Measurements from ENCODE around the gene AGMAT. TPM values are rescaled to one million over a fixed set of nuclear protein-coding genes. Genes with fewer than 3 reads are reported as not detected.

Gene AGMAT
- total and polyA plus RNA-seq, 9 of the 15 experiments (the other 6 are each of a cell fraction or from before 2014, with no cell fraction given) = not detected

DNA sequence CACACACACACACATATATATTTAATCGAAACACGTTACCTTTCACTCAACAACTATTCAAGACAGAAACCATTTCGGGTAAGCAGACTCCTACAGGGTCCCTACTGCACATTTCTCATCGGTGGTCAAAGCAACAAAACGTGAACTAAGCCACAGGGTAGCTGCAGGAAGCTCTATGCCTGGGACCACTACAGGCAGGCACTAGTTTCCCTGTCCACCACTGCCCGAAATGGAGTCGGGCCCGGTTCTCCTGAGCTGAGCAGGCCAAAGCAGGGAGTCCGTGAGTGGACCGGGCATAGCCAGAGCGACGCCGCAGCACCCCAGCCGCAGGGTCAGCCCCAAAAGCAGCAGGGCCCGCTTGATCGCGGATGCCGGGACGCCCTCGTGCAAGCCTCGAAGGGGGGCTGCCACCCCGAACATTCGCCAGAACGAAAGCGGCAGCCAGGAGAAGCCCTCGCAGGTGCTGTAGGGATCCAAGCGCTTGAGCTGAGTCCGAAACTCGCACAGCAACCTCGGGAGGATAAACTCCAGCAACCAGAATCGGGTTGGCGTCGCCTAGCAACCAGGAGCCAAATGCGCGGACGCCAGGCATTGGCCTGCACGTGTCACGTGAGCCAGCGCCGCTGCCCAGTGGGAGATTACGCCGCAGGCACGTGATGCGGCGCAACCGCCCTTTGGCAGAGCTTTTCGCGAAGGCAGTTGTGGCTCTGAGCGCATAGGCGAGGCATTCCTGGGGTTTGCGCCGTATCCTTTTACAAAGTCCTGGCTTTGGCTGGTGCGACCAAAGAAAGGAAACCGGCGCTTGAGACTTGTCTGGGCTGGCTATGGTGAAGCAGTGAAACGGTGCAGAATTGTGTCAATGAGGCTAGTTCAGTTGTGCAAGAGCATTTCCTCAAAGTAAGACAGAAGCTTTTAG is 18.5 kb upstream of the AGMAT start (continued):
- TF ChIP-seq BRD9 (IDR thresholded peaks at IDR 0.05; ENCODE audit: low read depth, partially characterized antibody) (no peak), COPS2 (conservative IDR thresholded peaks at IDR 0.05) (no peak), SMARCB1 (IDR thresholded peaks at IDR 0.05; ENCODE audit: insufficient read length, low read depth) (no peak), MCM2 (IDR thresholded peaks at IDR 0.05; ENCODE audit: low read depth) (no peak), TBL1XR1 (IDR thresholded peaks at IDR 0.05; ENCODE audit: low read length in 2 of 2) (no peak), SRSF3 (IDR thresholded peaks at IDR 0.05; ENCODE audit: insufficient read depth, low read length) (no peak), C11orf30 (IDR thresholded peaks at IDR 0.05; ENCODE audit: low read depth) (no peak), RBM22 (IDR thresholded peaks at IDR 0.05; ENCODE audit: low read depth, low read length, poor library complexity, severe bottlenecking) (no peak), ASH1L (IDR thresholded peaks at IDR 0.05; ENCODE audit: borderline replicate concordance, low read depth, partially characterized antibody) (no peak), ZNF184 (CRISPR knock-in tag; IDR thresholded peaks at IDR 0.05) (no peak), LEF1 (IDR thresholded peaks at IDR 0.05) (no peak), ZNF24 (IDR thresholded peaks at IDR 0.05) (no peak), GABPB1 (CRISPR knock-in tag; IDR thresholded peaks at IDR 0.05) (no peak), ELF2 (CRISPR knock-in tag; IDR thresholded peaks at IDR 0.05) (0 out of 2 replicates have a peak, but pooled peaks have one; percentile 26), TRIM28 (IDR thresholded peaks at IDR 0.05) (no peak), PHF20 (IDR thresholded peaks at IDR 0.05; ENCODE audit: partially characterized antibody) (no peak), SAFB (IDR thresholded peaks at IDR 0.05; ENCODE audit: borderline replicate concordance, low read depth, low read length) (no peak), RAD51 (IDR thresholded peaks at IDR 0.05; ENCODE audit: borderline replicate concordance, low read depth) (peak; percentile 98), ZBTB7A (IDR thresholded peaks at IDR 0.05; ENCODE audit: borderline replicate concordance, control insufficient read depth, low read depth, low read length) (no peak), ZNF212 (CRISPR knock-in tag; IDR thresholded peaks at IDR 0.05) (no peak), ELF1 (tag; IDR thresholded peaks at IDR 0.05) (no peak), TCFL5 (CRISPR knock-in tag; conservative IDR thresholded peaks at IDR 0.05) (no peak)
- TF ChIP-seq, protein P1, sequence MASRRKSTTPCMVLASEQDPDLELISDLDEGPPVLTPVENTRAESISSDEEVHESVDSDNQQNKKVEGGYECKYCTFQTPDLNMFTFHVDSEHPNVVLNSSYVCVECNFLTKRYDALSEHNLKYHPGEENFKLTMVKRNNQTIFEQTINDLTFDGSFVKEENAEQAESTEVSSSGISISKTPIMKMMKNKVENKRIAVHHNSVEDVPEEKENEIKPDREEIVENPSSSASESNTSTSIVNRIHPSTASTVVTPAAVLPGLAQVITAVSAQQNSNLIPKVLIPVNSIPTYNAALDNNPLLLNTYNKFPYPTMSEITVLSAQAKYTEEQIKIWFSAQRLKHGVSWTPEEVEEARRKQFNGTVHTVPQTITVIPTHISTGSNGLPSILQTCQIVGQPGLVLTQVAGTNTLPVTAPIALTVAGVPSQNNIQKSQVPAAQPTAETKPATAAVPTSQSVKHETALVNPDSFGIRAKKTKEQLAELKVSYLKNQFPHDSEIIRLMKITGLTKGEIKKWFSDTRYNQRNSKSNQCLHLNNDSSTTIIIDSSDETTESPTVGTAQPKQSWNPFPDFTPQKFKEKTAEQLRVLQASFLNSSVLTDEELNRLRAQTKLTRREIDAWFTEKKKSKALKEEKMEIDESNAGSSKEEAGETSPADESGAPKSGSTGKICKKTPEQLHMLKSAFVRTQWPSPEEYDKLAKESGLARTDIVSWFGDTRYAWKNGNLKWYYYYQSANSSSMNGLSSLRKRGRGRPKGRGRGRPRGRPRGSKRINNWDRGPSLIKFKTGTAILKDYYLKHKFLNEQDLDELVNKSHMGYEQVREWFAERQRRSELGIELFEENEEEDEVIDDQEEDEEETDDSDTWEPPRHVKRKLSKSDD (conservative IDR thresholded peaks at IDR 0.05; ENCODE audit: low read length) = no peak
- TF ChIP-seq, protein P2, sequence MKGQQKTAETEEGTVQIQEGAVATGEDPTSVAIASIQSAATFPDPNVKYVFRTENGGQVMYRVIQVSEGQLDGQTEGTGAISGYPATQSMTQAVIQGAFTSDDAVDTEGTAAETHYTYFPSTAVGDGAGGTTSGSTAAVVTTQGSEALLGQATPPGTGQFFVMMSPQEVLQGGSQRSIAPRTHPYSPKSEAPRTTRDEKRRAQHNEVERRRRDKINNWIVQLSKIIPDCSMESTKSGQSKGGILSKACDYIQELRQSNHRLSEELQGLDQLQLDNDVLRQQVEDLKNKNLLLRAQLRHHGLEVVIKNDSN (CRISPR knock-in tag; IDR thresholded peaks at IDR 0.05) = peak; percentile 99
- TF ChIP-seq, protein P3, sequence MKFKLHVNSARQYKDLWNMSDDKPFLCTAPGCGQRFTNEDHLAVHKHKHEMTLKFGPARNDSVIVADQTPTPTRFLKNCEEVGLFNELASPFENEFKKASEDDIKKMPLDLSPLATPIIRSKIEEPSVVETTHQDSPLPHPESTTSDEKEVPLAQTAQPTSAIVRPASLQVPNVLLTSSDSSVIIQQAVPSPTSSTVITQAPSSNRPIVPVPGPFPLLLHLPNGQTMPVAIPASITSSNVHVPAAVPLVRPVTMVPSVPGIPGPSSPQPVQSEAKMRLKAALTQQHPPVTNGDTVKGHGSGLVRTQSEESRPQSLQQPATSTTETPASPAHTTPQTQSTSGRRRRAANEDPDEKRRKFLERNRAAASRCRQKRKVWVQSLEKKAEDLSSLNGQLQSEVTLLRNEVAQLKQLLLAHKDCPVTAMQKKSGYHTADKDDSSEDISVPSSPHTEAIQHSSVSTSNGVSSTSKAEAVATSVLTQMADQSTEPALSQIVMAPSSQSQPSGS (CRISPR knock-in tag; IDR thresholded peaks at IDR 0.05) = no peak

All from K562 (cell line).